PC-9 (cell line): ENCODE measurements around the gene OR4A16. TPM values are rescaled to one million over a fixed set of nuclear protein-coding genes. Genes with fewer than 3 reads are reported as not detected.

ENCODE experiments used
- Bru-seq: library from RNA; stranded (reverse); fragments of 400-500 nt; gene quantifications from one replicate; lab custom pipeline; 2021; lab: Mats Ljungman, UMichigan
- BruChase-seq, 2 experiments: library from RNA; stranded (reverse); fragments of 400-500 nt; gene quantifications; one replicate each; lab custom pipeline; 2021; lab: Mats Ljungman, UMichigan
- BruUV-seq: library from RNA; stranded (reverse); fragments of 400-500 nt; replicated peaks from 2 replicates; lab custom pipeline; 2021; lab: Mats Ljungman, UMichigan
- CTCF ChIA-PET: fragments of 300-600 bp; sonication (Branson Sonifier 250); formaldehyde crosslinking; loops from one replicate; lab custom pipeline; 2022; ENCODE audit warnings: antibody characterized with exemption; lab: Charles Lee
- POLR2A ChIA-PET: fragments of 300-600 bp; sonication (Branson Sonifier 250); formaldehyde crosslinking; loops from one replicate; lab custom pipeline; 2022; ENCODE audit warnings: antibody characterized with exemption; ENCODE audit not compliant: unreplicated experiment; lab: Charles Lee
- DNase-seq, 2 experiments: peaks; one replicate each; pipeline versions ENCODE4 v3.0.0 to v3.0.0-alpha.2; 2015 to 2022; ENCODE audit warnings: mixed read lengths in 1 of 2
- H2AFZ ChIP-seq: fragments of 200-600 bp; sonication (generic); 2 replicates; pipeline ENCODE4 v1.8.1; 2017; ENCODE audit warnings: antibody characterized with exemption
- H3F3A ChIP-seq: fragments of 200-600 bp; sonication (generic); 2 replicates; pipeline ENCODE4 v1.8.1; 2017; ENCODE audit warnings: antibody characterized with exemption, mild to moderate bottlenecking, low read depth; ENCODE audit not compliant: insufficient read depth
- H3K27ac ChIP-seq: fragments of 200-600 bp; sonication (generic); 2 replicates; pipeline ENCODE4 v1.6.1; 2016; ENCODE audit warnings: mixed run types
- H3K27me3 ChIP-seq: fragments of 200-600 bp; sonication (generic); 2 replicates; pipeline ENCODE4 v1.6.1; 2016; ENCODE audit warnings: low read depth, mixed run types; ENCODE audit not compliant: insufficient read depth
- H3K36me3 ChIP-seq: fragments of 200-600 bp; sonication (generic); 2 replicates; pipeline ENCODE4 v1.6.1; 2016; ENCODE audit warnings: low read depth, mixed run types
- H3K4me1 ChIP-seq: fragments of 200-600 bp; sonication (generic); replicated peaks from 2 replicates; pipeline ENCODE4 v1.6.1; 2016; ENCODE audit warnings: mixed run types; ENCODE audit not compliant: insufficient read depth
- H3K4me2 ChIP-seq: fragments of 200-600 bp; sonication (generic); 2 replicates; pipeline ENCODE4 v1.6.1; 2017; ENCODE audit warnings: mixed run types
- H3K4me3 ChIP-seq: fragments of 200-600 bp; sonication (generic); 2 replicates; pipeline ENCODE4 v1.6.1; 2016; ENCODE audit warnings: mixed run types
- H3K79me2 ChIP-seq: fragments of 200-600 bp; sonication (generic); 2 replicates; pipeline ENCODE4 v1.6.1; 2017; ENCODE audit warnings: low read depth, mixed run types
- H3K9me2 ChIP-seq: fragments of 200-600 bp; sonication (generic); 2 replicates; pipeline ENCODE4 v1.8.1; 2017; ENCODE audit warnings: mild to moderate bottlenecking; ENCODE audit not compliant: insufficient read depth
- H3K9me3 ChIP-seq: fragments of 200-600 bp; sonication (generic); 2 replicates; pipeline ENCODE4 v1.8.1; 2016; ENCODE audit warnings: low read depth; ENCODE audit not compliant: insufficient read depth
- H4K20me1 ChIP-seq: fragments of 200-600 bp; sonication (generic); 2 replicates; pipeline ENCODE4 v1.8.1; 2017; ENCODE audit not compliant: insufficient read depth
- EZH2 ChIP-seq: fragments of 200-600 bp; sonication (generic); IDR thresholded peaks from 2 replicates; pipeline ENCODE4 v1.8.0; 2017; ENCODE audit warnings: antibody characterized with exemption, low read depth
- intact Hi-C: fragments of 100-400 bp; cut with micrococcal nuclease; formaldehyde crosslinking; loops from one replicate; pipeline ENCODE4 v1.10.0; 2022; ENCODE audit not compliant: unreplicated experiment
- long read RNA-seq: library from polyadenylated mRNA; stranded (forward); transcript quantifications from one replicate; pipeline ENCODE4 v2.0.0, GENCODE V29; 2022
- total RNA-seq: library from RNA; stranded (reverse); gene quantifications from 2 replicates; pipeline ENCODE4 v1.2.3, GENCODE V29; 2021
- TF ChIP-seq, protein P1 (sequence below): fragments of 200-600 bp; sonication (generic); conservative IDR thresholded peaks from 2 replicates; pipeline ENCODE4 v1.6.1; 2017; ENCODE audit warnings: mixed run types, antibody characterized with exemption, mild to moderate bottlenecking, moderate library complexity

OR4A16 gene, protein sequence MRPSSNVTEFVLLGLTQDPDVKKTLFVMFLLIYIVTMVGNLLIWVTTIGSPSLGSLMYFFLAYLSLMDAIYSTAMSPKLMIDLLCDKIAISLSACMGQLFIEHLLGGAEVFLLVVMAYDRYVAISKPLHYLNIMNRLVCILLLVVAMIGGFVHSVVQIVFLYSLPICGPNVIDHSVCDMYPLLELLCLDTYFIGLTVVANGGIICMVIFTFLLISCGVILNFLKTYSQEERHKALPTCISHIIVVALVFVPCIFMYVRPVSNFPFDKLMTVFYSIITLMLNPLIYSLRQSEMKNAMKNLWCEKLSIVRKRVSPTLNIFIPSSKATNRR
- total RNA-seq (not detected in 2 replicates), Bru-seq, nascent RNA (not detected), BruChase-seq, experiment 1, labeled RNA remaining after a 2-hour chase (not detected), BruChase-seq, experiment 2, labeled RNA remaining after a 6-hour chase (not detected)
- long read RNA-seq: 0 reads

DNA sequence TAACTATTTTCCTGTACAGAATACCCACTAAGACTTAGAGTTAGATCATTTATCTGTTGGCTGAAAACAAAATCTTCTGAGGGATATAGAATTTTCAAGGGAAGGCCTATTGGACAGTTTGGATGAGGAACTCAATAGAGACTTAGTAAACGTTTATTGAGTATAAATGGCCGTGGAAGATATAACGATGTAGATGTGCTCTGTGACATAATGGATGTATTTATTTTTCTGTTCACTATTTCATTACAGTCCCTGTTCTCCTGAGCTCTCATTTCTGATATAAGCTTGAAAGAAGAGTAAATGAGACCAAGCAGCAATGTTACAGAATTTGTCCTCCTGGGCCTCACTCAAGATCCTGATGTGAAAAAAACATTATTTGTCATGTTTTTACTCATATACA is at the start of gene OR4A16:
Gene OR4A16, plus strand, starts transcription at position 301 of the 400 bp plus-strand sequence. Its CDS starts 0 bp downstream, at position 301.
- no peak within 1 kb of the TSS for H3K27ac ChIP-seq
- POLR2A ChIA-PET: no interaction called here
- H3K4me3 ChIP-seq: no peak within 1 kb of the TSS
- H3K4me2 ChIP-seq: no peak within 1 kb of the TSS
- CTCF ChIA-PET: no interaction called here
- no TSS peak for BruUV-seq
- H3K4me1 ChIP-seq: no peaks in the 10 kb centered on the region
- no peaks in the 10 kb centered on the region for H3F3A ChIP-seq
- no peaks in the 10 kb centered on the region for H4K20me1 ChIP-seq
- no peaks in the 10 kb centered on the region for H3K9me2 ChIP-seq
- no peaks in the 10 kb centered on the region for H3K9me3 ChIP-seq
- H3K27me3 ChIP-seq: no peaks in the 10 kb centered on the region
- H2AFZ ChIP-seq: no peak within 1 kb of the TSS
- H3K79me2 ChIP-seq: no peaks in the 10 kb centered on the region
- TF ChIP-seq, protein P1, sequence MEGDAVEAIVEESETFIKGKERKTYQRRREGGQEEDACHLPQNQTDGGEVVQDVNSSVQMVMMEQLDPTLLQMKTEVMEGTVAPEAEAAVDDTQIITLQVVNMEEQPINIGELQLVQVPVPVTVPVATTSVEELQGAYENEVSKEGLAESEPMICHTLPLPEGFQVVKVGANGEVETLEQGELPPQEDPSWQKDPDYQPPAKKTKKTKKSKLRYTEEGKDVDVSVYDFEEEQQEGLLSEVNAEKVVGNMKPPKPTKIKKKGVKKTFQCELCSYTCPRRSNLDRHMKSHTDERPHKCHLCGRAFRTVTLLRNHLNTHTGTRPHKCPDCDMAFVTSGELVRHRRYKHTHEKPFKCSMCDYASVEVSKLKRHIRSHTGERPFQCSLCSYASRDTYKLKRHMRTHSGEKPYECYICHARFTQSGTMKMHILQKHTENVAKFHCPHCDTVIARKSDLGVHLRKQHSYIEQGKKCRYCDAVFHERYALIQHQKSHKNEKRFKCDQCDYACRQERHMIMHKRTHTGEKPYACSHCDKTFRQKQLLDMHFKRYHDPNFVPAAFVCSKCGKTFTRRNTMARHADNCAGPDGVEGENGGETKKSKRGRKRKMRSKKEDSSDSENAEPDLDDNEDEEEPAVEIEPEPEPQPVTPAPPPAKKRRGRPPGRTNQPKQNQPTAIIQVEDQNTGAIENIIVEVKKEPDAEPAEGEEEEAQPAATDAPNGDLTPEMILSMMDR: no peak
- TF ChIP-seq EZH2: no peak
- intact Hi-C loops: no loop called here
- DNase-seq: no peak
- no peaks in the 10 kb centered on the region for H3K36me3 ChIP-seq

DNA sequence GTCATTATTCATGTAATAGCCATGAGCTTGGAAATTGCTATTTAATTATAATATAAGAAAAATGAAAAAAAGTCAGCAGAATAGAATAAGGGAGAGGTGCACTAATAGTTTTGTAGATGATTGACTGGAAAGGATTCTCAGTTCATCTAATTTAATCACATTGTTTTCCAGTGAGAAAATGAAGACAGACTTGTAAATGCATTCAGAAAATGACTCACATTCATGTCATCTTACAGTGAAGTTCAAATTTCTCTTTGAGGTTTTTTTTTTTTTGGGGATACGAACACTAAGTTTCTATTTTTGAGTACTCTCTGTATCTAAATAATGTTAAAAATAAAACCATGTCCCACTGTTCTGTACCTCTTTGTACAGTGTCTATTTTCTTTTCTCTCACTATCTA is 18.5 kb upstream of the OR4A16 start:
- H3K27ac ChIP-seq: no peak overlapping the region
- H3K9me3 ChIP-seq: no peaks in the 10 kb centered on the region
- H3K36me3 ChIP-seq: no peaks in the 10 kb centered on the region
- ChIA-PET CTCF (no interaction called here), POLR2A (no interaction called here)
- H2AFZ ChIP-seq: no peak overlapping the region
- no peaks in the 10 kb centered on the region for H3K4me1 ChIP-seq
- no peak overlapping the region for H3K4me2 ChIP-seq
- DNase-seq: no peak
- intact Hi-C loops: no loop called here
- BruUV-seq: no TSS peak
- H3K4me3 ChIP-seq: no peak overlapping the region
- H3F3A ChIP-seq: no peaks in the 10 kb centered on the region
- H3K9me2 ChIP-seq: no peaks in the 10 kb centered on the region
- no peaks in the 10 kb centered on the region for H4K20me1 ChIP-seq
- TF ChIP-seq, protein P1: no peak
- no peak for TF ChIP-seq EZH2
- no peaks in the 10 kb centered on the region for H3K79me2 ChIP-seq
- no peaks in the 10 kb centered on the region for H3K27me3 ChIP-seq

DNA sequence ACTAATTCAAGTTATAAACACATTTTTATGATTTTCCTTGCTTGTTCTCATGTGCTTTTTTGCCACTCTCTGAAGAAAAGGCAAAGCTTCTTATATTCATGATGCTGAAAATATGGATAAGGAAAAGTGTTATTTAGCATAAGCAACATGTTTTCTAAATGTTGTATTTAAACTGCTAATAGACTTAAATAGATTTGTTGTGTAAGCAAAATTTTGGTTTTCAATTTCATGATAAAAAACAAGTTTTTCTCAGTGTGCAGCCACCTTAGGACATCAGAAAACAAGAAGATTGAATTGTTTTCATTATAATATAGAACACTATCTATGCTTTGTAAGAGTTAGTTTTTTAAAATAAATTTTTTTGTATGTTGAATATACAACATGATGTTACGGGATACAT is 2.3 kb downstream of the OR4A16 start:
- intact Hi-C loops: no loop called here

More for the DNA sequence above, 2.3 kb downstream of the OR4A16 start:
- H3K4me2 ChIP-seq: no peak overlapping the region
- ChIA-PET POLR2A (no interaction called here), CTCF (no interaction called here)
- no peaks in the 10 kb centered on the region for H3K27me3 ChIP-seq
- TF ChIP-seq EZH2: no peak
- TF ChIP-seq, protein P1: no peak
- no peak overlapping the region for H2AFZ ChIP-seq
- H3K9me3 ChIP-seq: no peaks in the 10 kb centered on the region
- BruUV-seq: no TSS peak
- no peaks in the 10 kb centered on the region for H3F3A ChIP-seq
- DNase-seq: no peak
- no peaks in the 10 kb centered on the region for H3K79me2 ChIP-seq
- no peak overlapping the region for H3K4me3 ChIP-seq
- no peak overlapping the region for H3K27ac ChIP-seq
- no peaks in the 10 kb centered on the region for H4K20me1 ChIP-seq
- H3K36me3 ChIP-seq: no peaks in the 10 kb centered on the region
- no peaks in the 10 kb centered on the region for H3K4me1 ChIP-seq
- no peaks in the 10 kb centered on the region for H3K9me2 ChIP-seq
